ENCODE data around the gene TAF3.

The TAF3 gene

DNA sequence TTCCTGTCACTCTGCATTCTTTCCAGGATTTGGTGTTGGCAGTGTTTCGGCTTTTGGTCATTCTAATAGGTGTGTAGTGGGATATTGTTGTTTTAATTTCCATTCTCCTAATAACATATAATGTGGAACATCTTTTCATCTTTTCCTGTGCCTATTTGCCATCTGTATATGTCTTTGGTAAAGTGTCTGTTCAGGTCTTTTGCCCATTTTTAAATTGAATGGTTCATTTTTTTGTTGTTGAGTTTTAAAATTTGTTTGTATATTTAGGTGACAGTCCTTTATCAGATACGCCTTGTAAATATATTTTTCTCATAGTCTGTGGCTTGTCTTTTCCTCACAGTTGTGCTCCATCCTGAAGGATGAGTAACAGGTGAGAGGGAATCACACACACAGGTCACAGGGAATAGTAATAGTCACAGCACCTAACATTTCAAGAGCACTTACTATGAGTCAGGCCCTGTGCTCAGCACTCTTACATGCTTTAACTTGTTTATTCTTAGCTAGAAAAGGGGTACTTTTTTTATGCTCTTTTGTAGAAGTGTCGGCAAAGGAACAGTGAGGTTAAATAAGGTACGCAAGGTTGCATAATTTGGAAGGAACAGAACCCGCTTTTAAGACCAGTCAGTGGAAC, 119.1 kb downstream of the TAF3 start:
- no peak for DNase-seq

DNA sequence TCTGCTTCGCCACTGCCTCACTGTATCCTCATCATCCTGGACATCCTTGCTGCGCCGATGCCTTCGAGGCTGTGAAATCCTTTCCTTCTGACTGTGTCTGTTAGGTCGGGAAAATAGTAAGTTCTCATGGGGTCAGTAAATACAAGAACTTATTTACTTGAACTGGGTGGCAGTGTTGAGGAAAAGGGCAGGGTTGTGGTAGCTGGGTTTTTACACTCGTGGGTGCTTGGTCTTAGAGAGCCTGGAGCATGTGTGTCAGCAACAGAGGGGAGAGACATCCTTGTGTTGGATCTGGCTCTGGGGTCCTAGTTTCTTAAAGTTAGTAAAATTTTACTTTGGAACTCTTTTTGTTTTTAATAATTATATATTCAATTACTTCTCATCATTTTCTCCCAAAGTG, 123.3 kb downstream of the TAF3 start:
- DNase-seq, result no peak

DNA sequence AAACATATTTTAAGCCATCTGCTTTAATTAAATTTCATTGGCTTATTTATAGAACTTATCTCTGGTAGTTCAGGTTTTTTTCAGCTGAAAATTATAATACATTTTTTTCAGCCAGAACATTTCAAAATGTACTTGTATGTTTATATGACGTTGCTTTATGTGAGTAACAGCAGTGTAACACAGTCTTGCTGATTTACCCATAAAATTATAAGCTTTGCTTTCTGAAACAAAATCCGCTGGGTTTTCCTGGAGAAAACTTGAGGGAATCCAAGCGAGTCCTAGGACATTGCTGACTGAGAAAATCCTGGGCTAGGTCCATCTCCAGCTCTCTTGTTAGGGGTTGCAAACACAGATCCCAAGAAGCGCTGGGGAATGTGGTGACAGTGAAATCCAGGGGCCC, 124.0 kb downstream of the TAF3 start:
- no peak for DNase-seq

DNA sequence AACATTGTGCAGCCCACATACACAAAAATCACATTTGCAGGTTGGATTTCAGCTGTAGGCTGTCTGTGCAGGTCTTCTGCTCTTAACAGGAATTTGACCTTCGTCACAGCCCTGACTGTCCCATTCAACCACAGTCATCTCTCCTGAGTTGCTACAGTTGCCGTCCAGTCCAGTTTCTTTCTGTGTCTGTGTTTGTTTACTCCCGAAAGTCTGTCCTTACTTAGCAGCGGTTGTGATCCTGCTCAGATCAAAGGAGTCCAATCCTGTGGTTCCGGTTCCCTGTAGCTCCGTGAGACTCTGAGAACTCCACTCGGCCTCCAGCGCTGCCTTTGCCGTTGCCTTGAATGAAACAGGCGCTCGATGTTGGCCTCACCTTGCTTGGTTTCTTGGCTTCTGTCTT, 124.6 kb downstream of the TAF3 start:
- no peak for DNase-seq

DNA sequence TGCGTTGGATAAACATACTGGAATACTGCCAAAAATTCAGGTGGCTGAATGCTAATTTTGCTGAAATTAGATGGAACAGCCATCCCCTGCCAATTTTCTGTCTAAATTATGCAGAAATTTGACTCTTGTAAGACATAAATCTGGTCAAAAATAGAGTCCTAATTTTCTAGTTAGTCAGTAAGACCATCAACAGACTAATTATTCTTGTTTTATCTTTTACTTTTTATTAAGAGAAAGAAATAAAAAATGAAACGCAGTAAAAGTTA, 125.8 kb downstream of the TAF3 start:
- no peak for DNase-seq

DNA sequence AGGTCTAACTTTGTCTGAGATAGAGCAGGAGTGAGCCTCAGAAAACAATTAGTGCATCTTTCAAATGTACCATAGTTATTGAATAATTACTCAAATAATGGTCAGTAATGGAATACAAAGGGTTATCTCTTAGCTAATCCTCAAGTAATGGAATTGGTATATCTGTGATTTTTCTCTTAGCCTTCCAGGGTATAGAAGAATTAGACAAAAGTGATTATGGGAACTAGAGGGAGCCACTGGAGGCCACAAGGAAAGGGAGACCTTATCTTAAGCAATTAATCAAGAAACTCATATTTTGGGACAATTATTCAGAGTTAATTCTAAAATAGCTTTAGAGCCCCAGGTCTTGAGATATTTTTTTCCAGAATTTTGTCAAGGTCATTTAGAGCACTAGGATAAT, 126.2 kb downstream of the TAF3 start:
- DNase-seq, result no peak

DNA sequence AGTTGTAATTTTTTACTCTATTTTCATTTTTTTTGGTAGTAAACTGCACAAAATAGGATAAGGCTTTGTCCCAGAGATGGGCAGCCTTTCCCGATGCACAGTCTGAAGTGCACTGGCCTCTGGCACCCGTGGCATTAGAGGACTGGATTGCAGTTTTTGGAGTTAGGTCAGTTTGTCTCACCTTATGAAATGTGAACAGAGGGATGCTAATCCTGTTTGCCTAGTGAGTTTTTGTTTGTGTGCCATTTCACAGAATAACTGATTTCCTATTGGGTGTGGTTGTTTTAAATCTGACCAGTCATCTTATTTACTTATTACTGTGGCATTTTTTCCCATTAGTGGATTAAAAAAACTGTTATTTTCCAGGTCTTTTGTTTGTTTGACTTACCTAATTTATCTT, 126.7 kb downstream of the TAF3 start:
- no peak for DNase-seq

DNA sequence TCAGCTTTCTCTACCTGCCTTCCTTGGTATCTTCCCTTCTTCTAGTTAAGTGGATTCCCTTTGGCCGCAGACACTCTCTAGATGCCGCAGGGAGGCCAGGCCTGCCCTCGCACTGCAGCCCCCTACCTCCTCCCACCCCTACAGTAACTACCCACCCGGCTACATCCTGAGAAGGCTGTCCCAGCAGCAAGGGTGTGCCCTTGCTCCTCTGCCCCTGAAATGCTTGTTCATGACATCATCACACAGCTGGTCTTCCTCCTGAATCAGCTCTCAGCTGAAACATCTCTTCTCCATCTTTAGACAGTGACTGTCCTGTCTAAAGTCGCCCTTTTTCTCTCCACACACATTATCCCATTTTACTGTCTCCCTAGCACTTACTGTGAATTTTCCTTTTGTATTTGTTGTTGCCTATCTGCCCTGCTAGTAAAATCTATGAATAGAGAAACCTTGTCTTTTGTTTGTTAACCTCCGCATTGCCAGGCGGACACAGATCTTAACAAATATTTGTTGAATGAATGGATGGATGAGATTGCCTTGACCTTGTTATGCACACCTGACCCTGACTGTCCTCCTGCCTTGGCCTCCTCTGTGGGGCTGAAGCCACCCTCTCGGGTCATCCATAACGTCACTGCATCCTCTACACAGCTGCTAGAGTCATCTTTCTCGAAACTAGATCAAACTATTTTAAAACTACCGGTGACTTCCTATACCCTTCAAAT, 127.3 kb downstream of the TAF3 start:
- DNase-seq, result no peak

DNA sequence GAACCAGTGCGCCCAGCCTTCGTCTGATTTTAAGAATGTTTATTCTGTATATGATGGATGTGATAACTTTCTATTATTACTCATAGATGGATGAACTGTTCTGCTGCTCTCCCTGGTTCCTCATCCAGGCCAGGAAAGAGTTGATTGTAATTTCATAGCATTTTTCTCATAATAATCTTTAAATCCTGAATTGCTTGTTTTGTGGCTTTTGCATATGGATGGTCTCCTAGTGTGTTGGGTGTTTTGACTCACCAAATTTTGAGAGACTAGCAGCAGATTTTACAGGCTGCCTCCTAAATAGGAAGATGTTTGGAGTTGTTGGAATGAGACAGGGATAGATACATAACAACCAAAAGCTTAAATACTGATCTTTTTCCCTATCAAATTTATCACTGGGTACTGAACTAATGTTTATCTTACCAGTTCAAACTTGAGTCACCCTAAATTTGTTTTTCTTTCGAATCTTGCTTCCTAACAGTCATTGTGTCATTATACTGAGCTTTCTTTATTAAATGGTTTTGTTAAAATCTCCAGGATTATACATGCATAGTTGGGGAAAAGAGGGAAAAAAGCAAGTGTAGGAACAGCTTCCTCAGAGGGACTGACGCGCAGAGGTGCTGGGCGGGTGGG, 130.2 kb downstream of the TAF3 start:
- DNase-seq, result no peak

DNA sequence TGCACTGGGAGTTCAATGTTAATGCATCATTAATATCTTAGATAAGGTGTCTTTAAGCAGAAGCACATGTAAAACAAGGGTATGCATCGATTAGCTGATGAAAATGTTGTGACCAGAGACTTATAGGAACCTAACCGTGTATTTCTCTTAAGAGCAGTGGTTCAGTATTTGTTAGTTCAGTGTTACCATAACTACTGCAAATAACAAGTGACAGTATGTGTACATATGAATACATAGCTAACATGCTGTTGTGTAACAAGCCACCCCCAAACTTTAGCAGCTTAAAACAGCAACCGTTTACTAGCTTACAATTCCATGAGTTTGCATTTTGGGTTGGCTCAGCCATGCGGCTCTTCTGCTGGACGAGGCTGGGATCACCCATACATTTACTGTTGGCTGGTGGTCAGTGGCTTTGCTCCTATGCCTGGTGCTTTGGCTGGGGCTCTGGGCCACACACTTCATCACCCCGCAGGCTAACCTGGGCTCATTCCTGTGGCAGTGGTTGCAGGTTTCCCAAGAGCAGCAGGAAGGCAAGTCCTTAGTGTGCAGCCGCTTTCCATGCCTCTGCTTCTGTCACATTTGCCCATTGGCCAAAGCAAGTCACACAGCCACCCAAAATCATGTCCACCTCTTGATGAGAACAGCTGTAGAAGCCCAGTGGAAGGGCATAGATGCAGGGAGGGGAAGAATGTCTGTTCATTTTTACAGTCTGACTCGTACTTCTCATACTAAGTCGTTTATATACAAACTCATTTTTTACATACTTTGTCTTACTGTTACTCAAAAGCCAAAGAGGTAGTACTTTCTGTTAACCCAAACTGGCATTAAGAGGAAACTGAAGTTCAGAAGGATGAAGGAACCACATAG, 132.9 kb downstream of the TAF3 start:
- no peak for DNase-seq

DNA sequence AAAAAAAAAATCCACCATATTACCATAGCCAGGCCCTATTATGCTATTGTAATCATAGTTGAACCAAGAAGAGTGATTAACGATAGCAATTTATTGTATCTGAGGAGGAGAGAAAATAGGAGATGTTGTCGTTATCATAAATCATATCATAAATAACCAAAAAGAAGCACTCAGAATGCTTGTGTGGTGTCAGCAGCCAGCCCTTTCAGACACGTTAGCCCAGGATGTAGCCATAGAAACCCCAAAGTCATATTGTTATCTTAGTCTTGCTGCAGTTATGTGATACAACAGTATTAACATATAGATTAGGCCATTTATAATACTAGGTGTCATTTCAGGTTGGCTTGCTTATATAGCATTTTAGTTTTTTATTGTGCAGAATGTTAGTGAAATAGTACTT, 134.0 kb downstream of the TAF3 start:
- DNase-seq, result no peak

DNA sequence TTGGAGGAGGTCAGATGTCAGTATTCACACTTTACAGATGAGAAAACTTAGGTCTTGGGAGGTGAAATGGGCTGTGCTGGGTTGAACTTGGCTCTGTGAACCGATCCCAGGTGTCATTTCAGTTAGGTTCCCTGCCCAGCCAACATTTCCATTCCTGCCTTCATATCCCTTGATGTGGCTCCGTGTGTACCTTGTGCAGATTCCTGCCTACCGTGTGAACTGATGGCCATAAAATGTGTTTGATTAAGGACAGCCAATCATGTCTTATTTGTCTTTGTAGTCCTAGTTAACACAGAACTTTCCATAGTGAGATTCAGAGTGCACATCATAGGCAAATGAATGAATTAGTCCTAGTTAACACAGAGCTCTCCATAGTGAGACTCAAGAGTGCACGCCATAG, 135.1 kb downstream of the TAF3 start:
- DNase-seq, result no peak

DNA sequence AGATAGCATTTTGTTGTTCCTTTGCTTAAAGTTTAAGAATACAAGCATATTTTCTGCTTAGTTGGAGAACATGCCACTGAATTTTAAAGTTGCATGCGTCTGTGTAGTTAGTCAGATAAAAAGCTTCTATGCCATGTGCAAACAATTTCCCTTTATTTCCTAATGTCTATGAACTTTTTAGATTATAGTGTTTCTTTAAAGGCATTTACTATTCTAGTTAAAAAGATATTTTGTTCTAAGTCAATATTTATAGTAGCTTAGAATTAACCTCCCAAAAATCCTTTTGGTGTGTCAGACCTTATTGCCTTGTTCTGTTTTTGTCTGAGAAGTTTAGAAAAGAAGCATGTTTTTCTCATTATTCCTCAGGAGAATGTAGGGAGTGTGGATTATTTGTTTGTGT, 137.1 kb downstream of the TAF3 start:
- no peak for DNase-seq

DNA sequence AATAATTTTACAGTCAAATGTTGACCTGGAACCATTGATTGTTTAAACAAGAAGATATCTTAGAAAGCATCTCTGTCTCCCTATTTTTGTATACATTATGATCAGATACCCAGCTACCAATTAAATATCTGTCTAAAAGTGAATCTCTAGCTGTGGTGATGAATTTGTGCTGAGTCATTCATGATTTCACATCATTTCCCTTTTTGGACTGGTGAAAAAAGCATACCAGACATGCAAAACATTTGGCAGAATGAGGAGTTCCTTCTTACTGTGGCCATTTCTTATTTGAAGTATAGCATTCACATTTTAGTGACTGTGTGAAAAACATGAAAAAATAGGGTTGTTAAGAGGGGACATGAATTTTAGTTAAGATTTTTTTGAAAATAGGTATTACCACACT, 138.2 kb downstream of the TAF3 start:
- no peak for DNase-seq

DNA sequence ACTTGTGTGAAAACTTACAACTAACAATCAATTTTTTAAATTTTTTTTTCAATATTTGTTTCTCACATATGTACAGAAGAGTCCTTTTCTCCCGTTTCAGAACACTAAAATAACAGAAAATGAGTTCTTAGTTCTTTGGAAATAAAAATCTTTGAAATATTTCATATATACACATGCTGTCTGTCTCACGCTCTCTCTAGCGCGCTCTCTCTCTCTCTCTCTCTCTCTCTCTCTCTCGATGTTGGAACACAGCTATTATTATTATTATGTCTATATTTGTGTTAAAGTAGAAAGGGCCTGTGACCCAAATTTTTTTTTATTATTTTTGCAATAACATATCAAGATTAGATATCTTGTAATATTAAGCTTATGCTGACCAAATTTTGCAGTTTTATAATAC, 139.3 kb downstream of the TAF3 start:
- no peak for DNase-seq

DNA sequence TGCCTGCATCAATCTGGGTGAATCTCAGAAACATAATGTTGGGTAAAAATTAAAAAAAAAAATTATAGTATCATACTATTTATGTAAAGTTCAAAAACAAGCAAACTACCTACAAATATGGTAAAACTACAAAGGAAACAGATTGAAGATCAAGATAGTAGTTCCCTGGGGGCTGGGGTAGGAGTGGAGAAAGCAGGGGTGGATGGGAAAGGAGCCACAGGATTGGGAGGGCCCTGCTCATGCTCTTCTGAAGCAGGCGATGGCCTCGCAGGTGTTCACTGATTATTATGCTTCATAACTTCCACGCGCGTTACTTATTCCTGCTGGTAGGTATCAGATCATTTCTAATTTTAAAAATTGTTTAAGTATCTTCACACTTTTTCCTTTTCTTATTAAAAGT, 140.1 kb downstream of the TAF3 start:
- no peak for DNase-seq

DNA sequence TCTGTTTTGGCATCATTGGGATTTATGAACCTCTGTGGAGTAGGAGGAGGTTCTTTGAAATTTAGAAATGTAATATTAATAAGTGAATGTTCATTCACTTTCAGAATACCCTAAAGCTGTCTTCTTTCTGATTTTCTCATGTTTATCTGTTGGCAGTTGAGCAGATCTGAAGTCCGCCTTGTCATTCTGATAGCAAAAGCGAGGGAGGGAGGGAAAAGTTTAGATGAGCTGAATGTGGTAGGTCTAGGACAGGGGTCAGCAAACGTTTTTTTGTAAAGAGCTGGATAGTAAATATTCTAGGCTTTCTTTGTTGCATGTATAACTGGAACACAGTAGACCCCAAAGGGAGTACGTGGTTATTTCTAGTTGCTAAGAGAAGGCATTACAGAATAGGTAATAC, 141.8 kb downstream of the TAF3 start:
- DNase-seq, result no peak

DNA sequence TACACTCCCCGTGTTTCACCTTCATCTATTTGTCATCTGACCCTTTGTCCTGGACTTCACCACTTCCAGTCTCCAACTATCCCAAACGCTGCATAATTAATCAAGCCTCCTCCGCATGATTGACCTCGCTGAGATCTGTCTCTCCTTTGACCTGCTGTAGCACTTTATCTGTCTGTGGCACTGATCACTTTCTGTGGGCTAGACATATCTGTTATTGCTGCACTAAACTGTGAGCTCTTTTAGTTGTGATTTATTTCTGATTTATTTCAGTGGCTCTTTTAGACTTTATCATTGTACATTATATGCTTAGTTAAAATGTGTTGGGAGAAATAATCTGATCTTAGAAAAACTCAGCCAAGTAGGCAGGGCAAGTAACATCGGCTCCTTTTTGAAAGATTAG, 144.3 kb downstream of the TAF3 start:
- no peak for DNase-seq

DNA sequence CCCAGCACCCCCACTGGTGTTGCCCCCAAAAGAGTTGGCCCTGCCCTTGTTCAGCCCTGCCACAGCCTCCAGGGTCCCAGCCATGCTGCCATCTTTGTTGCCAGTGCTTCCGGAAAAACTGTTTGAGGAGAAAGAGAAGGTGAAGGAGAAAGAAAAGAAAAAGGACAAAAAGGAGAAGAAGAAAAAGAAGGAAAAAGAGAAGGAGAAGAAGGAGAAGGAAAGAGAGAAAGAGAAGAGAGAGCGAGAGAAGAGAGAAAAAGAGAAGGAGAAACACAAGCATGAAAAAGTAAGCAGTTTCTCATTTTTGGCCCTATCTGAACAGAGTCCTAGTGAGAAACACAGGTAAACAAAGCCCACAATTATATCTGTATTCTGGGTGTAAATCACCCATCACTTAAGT, 147.2 kb downstream of the TAF3 start:
- DNase-seq, result no peak

DNA sequence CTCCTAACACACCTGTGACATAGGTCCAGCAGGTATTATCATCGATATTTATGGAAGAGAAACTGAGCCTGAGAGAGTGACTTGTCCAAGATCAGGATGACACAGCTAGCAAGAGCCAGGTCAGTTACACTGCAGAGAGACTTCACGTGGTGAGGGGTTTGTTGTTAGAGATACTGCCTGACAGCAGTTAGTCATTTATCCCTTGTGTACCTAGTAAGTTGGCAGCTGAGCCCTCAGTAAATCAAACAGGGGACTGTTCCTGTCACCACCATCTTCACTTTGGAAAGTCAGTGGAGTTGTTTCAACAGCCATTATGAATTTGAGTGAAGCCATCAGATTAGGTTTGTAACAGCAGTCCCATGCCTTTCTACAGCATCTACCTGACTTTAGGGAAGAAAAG, 148.7 kb downstream of the TAF3 start:
- no peak for DNase-seq

DNA sequence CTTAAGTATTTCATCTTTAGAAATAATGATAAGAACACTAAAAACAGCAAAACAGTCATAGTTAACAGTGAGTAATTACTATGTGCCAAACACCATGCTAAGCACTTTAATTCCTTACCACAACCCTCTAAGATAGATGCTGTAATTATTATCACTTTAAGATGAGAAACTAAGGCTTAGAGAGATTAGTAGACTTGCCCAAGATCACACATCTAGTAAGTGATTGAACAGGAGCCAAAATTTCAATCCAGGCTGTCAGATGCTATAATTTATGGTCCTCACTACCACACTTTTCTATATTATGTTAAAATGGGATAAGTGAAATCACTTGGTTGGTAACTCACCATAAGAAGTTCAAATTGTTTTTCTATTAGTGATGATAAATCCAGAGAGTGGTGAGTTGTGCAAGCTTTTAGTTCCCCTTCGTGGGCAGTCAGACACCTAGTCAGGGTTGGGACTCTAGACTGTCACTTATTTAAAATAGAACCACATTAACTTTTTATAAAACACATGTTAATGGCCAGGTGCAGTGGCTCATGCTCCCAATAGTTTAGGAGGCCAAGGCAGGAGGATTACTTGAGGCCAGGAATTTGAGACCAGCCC, 150.3 kb downstream of the TAF3 start:
- DNase-seq, result no peak

DNA sequence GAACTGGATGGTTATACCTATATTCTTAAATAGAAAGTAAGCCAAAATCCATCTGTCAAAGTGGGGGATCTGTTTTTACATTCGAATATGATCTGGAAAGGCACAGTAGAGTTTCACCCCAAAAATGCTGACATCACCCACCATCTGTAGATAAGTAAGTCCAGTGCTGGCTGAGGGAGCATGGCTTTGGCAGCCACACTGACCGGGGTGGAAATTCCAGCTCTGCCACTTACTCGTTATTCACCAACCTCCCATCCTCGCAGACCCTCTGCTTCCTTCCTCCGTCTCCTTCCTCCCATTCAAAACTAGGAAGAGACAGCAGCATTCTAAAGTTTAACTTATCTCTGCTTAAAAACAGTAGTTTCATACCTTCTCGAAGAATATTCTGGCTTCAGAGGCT, 151.3 kb downstream of the TAF3 start:
- DNase-seq, result no peak

DNA sequence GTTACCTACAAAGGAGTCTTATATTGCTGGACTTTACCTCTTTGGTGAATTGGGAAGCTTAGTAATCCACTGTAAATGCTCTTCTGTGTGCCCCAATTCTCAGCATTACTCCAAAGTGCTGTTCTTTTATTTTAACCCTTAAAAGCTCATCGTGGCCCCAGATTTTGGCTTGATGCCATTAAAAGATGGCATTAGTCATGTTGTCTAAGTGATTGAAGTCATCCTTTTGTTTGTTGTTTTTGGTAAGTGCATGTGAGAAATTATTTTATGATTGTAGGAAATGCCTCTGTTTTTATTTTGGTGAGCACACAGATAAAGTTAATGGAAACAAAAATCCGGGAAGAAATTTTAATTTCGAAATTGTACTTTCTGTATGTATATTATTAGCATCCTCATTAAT, 153.6 kb downstream of the TAF3 start:
- no peak for DNase-seq

DNA sequence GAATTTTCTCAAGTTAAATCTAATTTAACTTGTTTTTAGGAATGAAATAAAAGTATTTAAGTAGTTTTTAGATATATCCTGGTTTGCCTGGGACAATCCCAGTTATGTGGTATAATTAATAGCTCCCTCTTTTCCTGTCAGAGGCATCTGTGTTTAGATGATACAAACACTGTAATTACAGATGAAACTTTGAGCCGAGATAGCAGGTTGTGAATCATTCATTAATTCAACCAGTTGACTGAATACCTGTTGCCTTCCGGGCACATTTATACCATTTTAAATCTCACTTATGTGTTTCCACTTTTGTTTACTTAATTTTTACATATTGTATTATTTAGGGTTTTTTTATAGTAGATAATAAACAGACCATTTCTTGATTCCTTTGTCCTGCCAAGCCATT, 154.1 kb downstream of the TAF3 start:
- DNase-seq, result no peak

All from activated CD8-positive, alpha-beta memory T cell treated with anti-CD3 and anti-CD28 coated beads, Interleukin-2, amount 50 U/mL, for 48 hours (primary cell).